Gastroesophageal sphincter (tissue), 4 donors: ENCODE data around the gene ETS1. TPM values are rescaled to one million over a fixed set of nuclear protein-coding genes. Genes with fewer than 3 reads are reported as not detected.
"Not testable (repeated sequence)": the region's sequence is repeated elsewhere in the genome, so short reads cannot be mapped to it uniquely, and the experiment has no call there.

Experiments
- ATAC-seq: fragments of 150-250 bp; one replicate; pipeline ENCODE4 v1.9.1; 2016; ENCODE audit warnings: mild to moderate bottlenecking, moderate library complexity
- H3K27ac ChIP-seq, 4 donors: fragments of 200-600 bp; sonication (generic) in 3 of 4; 1 replicate in 3 of 4; 2 replicates in 1 of 4; pipeline ENCODE4 v1.5.1; 2016 to 2019
- H3K27me3 ChIP-seq: fragments of 200-600 bp; sonication (generic); one replicate; pipeline ENCODE4 v1.5.1; 2019
- H3K36me3 ChIP-seq, 2 donors: fragments of 200-600 bp; sonication (generic); one replicate each; pipeline ENCODE4 v1.5.1; 2019; ENCODE audit warnings: control low read depth in 1 of 2
- H3K4me1 ChIP-seq, 3 donors: fragments of 200-600 bp; sonication (generic); 1 replicate in 2 of 3; 2 replicates in 1 of 3; pipeline ENCODE4 v1.5.1; 2016 to 2019; ENCODE audit warnings: control low read depth in 2 of 3
- H3K4me3 ChIP-seq, 2 donors: fragments of 200-600 bp; sonication (generic); one replicate each; pipeline ENCODE4 v1.5.1; 2019; ENCODE audit warnings: mild to moderate bottlenecking in 1 of 2, moderate library complexity in 1 of 2
- H3K9me3 ChIP-seq, 3 donors: fragments of 200-600 bp; sonication (generic); one replicate each; pipeline ENCODE4 v1.5.1; 2017 to 2019; ENCODE audit warnings: control low read depth in 2 of 3
- EP300 ChIP-seq: sonication (generic); formaldehyde crosslinking; IDR thresholded peaks from one replicate; pipeline ENCODE4 v1.6.1; 2017; ENCODE audit warnings: antibody characterized with exemption, mild to moderate bottlenecking
- POLR2A ChIP-seq, 2 donors: fragments of 450-650 bp; IDR thresholded peaks; one replicate each; pipeline ENCODE4 v1.6.1; 2017; ENCODE audit warnings: antibody characterized with exemption in 2 of 2, mild to moderate bottlenecking in 2 of 2, moderate library complexity in 1 of 2
- POLR2AphosphoS5 ChIP-seq: sonication (generic); formaldehyde crosslinking; IDR thresholded peaks from one replicate; pipeline ENCODE4 v1.6.1; 2017; ENCODE audit warnings: antibody characterized with exemption
- WGBS, 2 donors: methylation state at CpG; one replicate each; pipeline ENCODE4 v1.1.5; 2018; ENCODE audit warnings: low coverage in 1 of 2; 5-methylcytosine and 5-hydroxymethylcytosine counted together
- total RNA-seq, 4 donors: library from RNA; depleted of rRNA; stranded (reverse); fragments of >200 nt; gene quantifications; one replicate each; pipeline ENCODE4 v1.1.0, GENCODE V29; 2016
- TF ChIP-seq, protein P1 (sequence below), 4 experiments: fragments of 200-600 bp in 2 of 4; fragments of 450-650 bp in 2 of 4; sonication (generic) in 1 of 4; IDR thresholded peaks; one replicate each; pipeline ENCODE4 v1.5.1; 2017 to 2019; ENCODE audit warnings: antibody characterized with exemption in 4 of 4, mild to moderate bottlenecking in 2 of 4, moderate library complexity in 2 of 4

ETS1 gene
- total RNA-seq, 4 donors from 2014 or later, result 32.2 to 65.2 (median 51.0) TPM

DNA sequence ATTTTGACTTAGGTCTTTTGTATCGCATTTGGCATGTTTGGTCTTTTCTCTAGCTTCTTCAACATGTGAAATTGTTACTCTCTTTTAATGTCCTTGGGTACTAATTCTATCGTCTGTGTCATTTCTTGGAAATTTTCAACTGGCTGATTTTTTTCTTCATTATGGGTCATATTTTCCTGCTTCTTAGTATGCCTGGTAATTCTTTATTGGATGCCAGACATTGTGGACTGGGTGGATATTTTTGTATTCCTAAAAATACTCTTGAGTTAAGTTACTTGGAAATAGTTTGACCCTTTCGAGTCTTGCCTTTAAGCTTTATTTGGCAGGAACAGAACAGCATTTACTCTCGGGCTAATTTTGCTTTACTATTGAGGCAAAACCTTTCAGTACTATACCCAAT is 140.1 kb downstream of the ETS1 start:
- TF ChIP-seq, protein P1, sequence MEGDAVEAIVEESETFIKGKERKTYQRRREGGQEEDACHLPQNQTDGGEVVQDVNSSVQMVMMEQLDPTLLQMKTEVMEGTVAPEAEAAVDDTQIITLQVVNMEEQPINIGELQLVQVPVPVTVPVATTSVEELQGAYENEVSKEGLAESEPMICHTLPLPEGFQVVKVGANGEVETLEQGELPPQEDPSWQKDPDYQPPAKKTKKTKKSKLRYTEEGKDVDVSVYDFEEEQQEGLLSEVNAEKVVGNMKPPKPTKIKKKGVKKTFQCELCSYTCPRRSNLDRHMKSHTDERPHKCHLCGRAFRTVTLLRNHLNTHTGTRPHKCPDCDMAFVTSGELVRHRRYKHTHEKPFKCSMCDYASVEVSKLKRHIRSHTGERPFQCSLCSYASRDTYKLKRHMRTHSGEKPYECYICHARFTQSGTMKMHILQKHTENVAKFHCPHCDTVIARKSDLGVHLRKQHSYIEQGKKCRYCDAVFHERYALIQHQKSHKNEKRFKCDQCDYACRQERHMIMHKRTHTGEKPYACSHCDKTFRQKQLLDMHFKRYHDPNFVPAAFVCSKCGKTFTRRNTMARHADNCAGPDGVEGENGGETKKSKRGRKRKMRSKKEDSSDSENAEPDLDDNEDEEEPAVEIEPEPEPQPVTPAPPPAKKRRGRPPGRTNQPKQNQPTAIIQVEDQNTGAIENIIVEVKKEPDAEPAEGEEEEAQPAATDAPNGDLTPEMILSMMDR (IDR thresholded peaks at IDR 0.05), result no peak
- TF ChIP-seq EP300 (no peak), POLR2AphosphoS5 (no peak), POLR2A (IDR thresholded peaks at IDR 0.05) (no peak)
- no peak overlapping the region for H3K4me3 ChIP-seq
- ATAC-seq, result no peak
- H3K36me3 ChIP-seq, result no peaks in the 10 kb centered on the region
- no peak overlapping the region for H3K27ac ChIP-seq
- peaks cover 0 to 12% (median 0%) of the 10 kb centered on the region in 3 donors for H3K4me1 ChIP-seq
- no peaks in the 10 kb centered on the region for H3K27me3 ChIP-seq
- 44 to 83% methylated on average over 1 to 4 of the region's 4 CpGs for WGBS, 2 donors
- H3K9me3 ChIP-seq, result no peaks in the 10 kb centered on the region

DNA sequence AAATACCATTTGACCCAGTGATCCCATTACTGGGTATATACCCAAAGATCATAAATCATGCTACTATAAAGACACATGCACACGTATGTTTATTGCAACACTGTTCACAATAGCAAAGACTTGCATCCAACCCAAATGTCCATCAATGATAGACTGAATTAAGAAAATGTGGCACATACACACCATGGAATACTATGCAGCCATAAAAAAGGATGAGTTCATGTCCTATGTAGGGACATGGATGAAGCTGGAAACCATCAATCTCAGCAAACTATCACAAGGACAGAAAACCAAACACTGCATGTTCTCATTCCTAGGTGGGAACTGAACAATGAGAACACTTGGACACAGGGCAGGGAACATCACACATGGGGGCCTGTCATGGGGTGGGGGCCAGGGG is 141.4 kb downstream of the ETS1 start:
- not testable (repeated sequence) for H3K9me3 ChIP-seq, H3K4me1 ChIP-seq, H3K27ac ChIP-seq, H3K27me3 ChIP-seq, ATAC-seq, H3K4me3 ChIP-seq, H3K36me3 ChIP-seq
- 86 to 93% methylated on average over 1 of the region's 1 CpG for WGBS, 2 donors

DNA sequence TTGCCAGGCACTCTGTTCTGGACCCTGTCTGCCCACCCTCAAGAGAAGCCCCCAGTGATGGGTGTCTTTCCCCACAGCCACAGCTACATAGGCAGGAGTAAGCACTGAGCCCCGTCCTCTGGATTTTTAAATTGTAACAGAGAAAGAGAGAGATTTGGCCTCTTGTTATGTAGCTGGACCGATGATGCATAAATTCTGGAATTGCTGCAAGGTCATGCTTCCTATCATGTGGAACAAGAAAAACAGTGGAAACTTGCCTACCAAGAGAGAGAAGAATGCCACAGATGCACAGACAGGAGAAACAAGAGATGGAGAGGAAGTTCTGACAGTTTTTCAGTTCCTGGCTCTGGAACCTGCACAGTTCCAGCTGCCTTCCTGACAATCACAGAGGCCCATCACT is 150.2 kb downstream of the ETS1 start:
- WGBS, 2 donors, result 27 to 29% methylated on average over 1 to 2 of the region's 2 CpGs
- TF ChIP-seq POLR2A (IDR thresholded peaks at IDR 0.05) (no peak), EP300 (no peak), POLR2AphosphoS5 (no peak)
- TF ChIP-seq, protein P1 (IDR thresholded peaks at IDR 0.05), result no peak
- no peak overlapping the region for H3K27ac ChIP-seq
- H3K4me3 ChIP-seq, result no peak overlapping the region
- no peaks in the 10 kb centered on the region for H3K27me3 ChIP-seq
- H3K36me3 ChIP-seq, result no peaks in the 10 kb centered on the region
- peak; percentile 65 for ATAC-seq
- H3K4me1 ChIP-seq, result peaks cover 0 to 6% (median 0%) of the 10 kb centered on the region in 3 donors
- H3K9me3 ChIP-seq, result no peaks in the 10 kb centered on the region

DNA sequence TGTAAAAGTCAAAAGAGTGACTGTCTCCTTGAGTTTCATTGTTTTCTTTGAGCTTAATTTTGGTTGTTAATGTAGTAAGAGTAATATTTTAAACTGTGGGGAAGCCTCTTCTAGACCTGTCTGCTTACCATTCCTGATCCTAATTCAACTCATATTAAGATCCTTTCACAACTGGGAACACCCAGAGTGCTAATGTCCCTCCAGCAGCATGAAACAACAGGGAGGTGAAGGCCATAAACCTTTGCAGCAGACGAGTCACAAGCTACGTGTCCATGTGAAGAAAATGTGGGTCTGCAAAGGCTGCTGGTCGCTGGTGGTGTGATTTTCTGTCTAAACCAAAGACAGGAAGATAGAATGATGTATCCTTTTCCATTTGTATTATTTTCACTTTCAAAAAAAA is 152.5 kb downstream of the ETS1 start:
- ATAC-seq, result no peak
- peaks cover 0 to 6% (median 0%) of the 10 kb centered on the region in 3 donors for H3K4me1 ChIP-seq
- no peaks in the 10 kb centered on the region for H3K27me3 ChIP-seq
- TF ChIP-seq POLR2AphosphoS5, result no peak
- no peak for TF ChIP-seq EP300
- TF ChIP-seq POLR2A (IDR thresholded peaks at IDR 0.05), result no peak
- TF ChIP-seq, protein P1 (IDR thresholded peaks at IDR 0.05), result no peak
- WGBS, 2 donors, result 92 to 100% methylated on average over 1 to 3 of the region's 3 CpGs
- H3K27ac ChIP-seq, result no peak overlapping the region
- H3K36me3 ChIP-seq, result no peaks in the 10 kb centered on the region
- no peaks in the 10 kb centered on the region for H3K9me3 ChIP-seq
- no peak overlapping the region for H3K4me3 ChIP-seq

DNA sequence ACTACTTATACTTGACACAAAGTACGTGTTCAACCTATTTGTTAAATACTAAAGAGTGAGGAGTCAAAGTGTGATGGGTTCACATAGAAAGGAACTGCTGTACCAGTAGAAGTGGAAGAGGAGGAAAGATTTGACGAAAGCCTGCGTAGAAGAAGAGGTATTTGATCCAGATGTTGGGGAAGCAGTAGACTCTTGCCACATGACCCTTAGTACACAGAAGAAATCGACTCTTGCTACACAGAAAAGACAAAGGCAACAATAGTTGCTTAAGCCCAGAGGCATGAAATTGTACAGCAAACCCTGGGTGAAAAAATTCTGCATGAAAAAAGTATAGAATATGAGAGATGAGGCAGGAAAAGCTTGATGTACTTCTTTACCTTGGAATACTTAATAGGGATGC is 152.9 kb downstream of the ETS1 start:
- TF ChIP-seq POLR2AphosphoS5, result no peak
- TF ChIP-seq, protein P1 (IDR thresholded peaks at IDR 0.05), result no peak
- Histone ChIP-seq H3K36me3 (no peaks in the 10 kb centered on the region), H3K9me3 (no peaks in the 10 kb centered on the region), H3K27ac (no peak overlapping the region), H3K27me3 (no peaks in the 10 kb centered on the region), H3K4me1 (peaks cover 0 to 6% (median 0%) of the 10 kb centered on the region in 3 donors), H3K4me3 (no peak overlapping the region)
- WGBS, 2 donors, result 88 to 95% methylated on average over 3 to 4 of the region's 4 CpGs
- no peak for ATAC-seq

DNA sequence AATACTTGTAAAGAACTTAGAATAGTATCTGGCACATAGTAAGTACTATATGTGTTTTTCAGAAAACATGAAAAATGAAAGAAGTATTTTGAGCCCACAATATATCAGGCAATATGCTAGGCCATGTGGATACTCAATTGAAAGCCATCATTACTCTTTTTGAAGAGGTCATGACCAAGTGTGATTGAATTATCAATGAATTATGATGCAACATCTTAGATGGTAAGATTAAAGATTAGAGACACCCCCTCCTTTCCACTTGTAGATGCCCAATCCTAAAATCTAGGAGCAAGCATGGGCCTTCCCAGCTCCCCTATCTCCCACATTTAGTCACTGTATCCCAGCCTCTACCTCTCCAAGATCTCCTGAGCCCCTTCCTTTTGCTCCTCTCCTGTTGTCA is 154.4 kb downstream of the ETS1 start:
- TF ChIP-seq POLR2A (IDR thresholded peaks at IDR 0.05) (no peak), EP300 (no peak), POLR2AphosphoS5 (no peak)
- TF ChIP-seq, protein P1 (IDR thresholded peaks at IDR 0.05), result no peak
- Histone ChIP-seq H3K27ac (no peak overlapping the region), H3K4me1 (peaks cover 0 to 6% (median 0%) of the 10 kb centered on the region in 3 donors), H3K27me3 (no peaks in the 10 kb centered on the region), H3K4me3 (no peak overlapping the region), H3K36me3 (no peaks in the 10 kb centered on the region), H3K9me3 (no peaks in the 10 kb centered on the region)
- ATAC-seq, result no peak
